ENCODE data around the gene KCNQ1.

GRCh38 chr11:2797121-2797711 lies 352.4 kb downstream of the KCNQ1 start:
- TF ChIP-seq POLR2A (IDR thresholded peaks at IDR 0.05) = no peak
- TF ChIP-seq, protein P1, sequence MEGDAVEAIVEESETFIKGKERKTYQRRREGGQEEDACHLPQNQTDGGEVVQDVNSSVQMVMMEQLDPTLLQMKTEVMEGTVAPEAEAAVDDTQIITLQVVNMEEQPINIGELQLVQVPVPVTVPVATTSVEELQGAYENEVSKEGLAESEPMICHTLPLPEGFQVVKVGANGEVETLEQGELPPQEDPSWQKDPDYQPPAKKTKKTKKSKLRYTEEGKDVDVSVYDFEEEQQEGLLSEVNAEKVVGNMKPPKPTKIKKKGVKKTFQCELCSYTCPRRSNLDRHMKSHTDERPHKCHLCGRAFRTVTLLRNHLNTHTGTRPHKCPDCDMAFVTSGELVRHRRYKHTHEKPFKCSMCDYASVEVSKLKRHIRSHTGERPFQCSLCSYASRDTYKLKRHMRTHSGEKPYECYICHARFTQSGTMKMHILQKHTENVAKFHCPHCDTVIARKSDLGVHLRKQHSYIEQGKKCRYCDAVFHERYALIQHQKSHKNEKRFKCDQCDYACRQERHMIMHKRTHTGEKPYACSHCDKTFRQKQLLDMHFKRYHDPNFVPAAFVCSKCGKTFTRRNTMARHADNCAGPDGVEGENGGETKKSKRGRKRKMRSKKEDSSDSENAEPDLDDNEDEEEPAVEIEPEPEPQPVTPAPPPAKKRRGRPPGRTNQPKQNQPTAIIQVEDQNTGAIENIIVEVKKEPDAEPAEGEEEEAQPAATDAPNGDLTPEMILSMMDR (IDR thresholded peaks at IDR 0.05) = no peak
